Stomach (tissue), 9 donors: ENCODE measurements around the gene HOXB6. TPM values are rescaled to one million over a fixed set of nuclear protein-coding genes. Genes with fewer than 3 reads are reported as not detected.

Source experiments
- DNase-seq, 2 donors: peaks; one replicate each; pipeline versions ENCODE4 v3.0.0 to v3.0.0-alpha.2; 2013 to 2019
- H3K27ac ChIP-seq, 5 donors: fragments of 200-600 bp in 4 of 5; sonication (generic) in 4 of 5; one replicate each; pipeline ENCODE4 v1.5.1; 2013 to 2019; ENCODE audit warnings: mild to moderate bottlenecking in 1 of 5, moderate library complexity in 1 of 5
- H3K27me3 ChIP-seq, 3 donors: fragments of 200-600 bp; sonication (generic); one replicate each; pipeline ENCODE4 v1.5.1; 2017 to 2019; ENCODE audit warnings: mixed run types in 1 of 3
- H3K36me3 ChIP-seq, 4 donors: fragments of 200-600 bp; sonication (generic); 1 replicate in 3 of 4; 2 replicates in 1 of 4; pipeline ENCODE4 v1.5.1; 2016 to 2019
- H3K4me1 ChIP-seq, 4 donors: fragments of 200-600 bp; sonication (generic); one replicate each; pipeline ENCODE4 v1.5.1; 2016 to 2019
- H3K4me3 ChIP-seq, 4 donors: fragments of 200-600 bp; sonication (generic) in 3 of 4; one replicate each; pipeline ENCODE4 v1.5.1; 2016 to 2019; ENCODE audit warnings: mild to moderate bottlenecking in 1 of 4
- H3K9me3 ChIP-seq, 4 donors: fragments of 200-600 bp; sonication (generic); one replicate each; pipeline ENCODE4 v1.5.1; 2016 to 2019
- EP300 ChIP-seq: sonication (generic); formaldehyde crosslinking; IDR thresholded peaks from one replicate; pipeline ENCODE4 v1.6.1; 2017; ENCODE audit warnings: antibody characterized with exemption
- POLR2A ChIP-seq, 4 donors: fragments of 450-650 bp; IDR thresholded peaks; one replicate each; pipeline ENCODE4 v1.6.1; 2016; ENCODE audit warnings: antibody characterized with exemption in 4 of 4, control low read depth in 2 of 4, mild to moderate bottlenecking in 1 of 4, moderate library complexity in 1 of 4
- POLR2AphosphoS5 ChIP-seq, 3 donors: sonication (generic); formaldehyde crosslinking; IDR thresholded peaks; one replicate each; pipeline ENCODE4 v1.6.1; 2016; ENCODE audit warnings: antibody characterized with exemption in 3 of 3
- WGBS, 5 donors: extraction: QIAGEN DNeasy Blood & Tissue Kit in 3 of 5; methylation state at CpG; one replicate each; pipeline versions ENCODE4 v1.1.5 to v1.1.7; 2013 to 2018; 5-methylcytosine and 5-hydroxymethylcytosine counted together
- intact Hi-C: fragments of 100-400 bp; cut with DNase I; formaldehyde crosslinking; loops from one replicate; pipeline ENCODE4 v1.15.1; 2023; ENCODE audit warnings: low total_unique reads
- polyA plus RNA-seq, 3 donors: library from polyadenylated mRNA; stranded (reverse); fragments of 200-250 nt; gene quantifications; one replicate each; pipeline ENCODE4 v1.2.3, GENCODE V29; 2013
- total RNA-seq, 5 donors: library from RNA; depleted of rRNA; stranded (reverse); fragments of >200 nt; gene quantifications; one replicate each; pipeline versions ENCODE4 v1.1.0 to v1.2.3, GENCODE V29; 2014 to 2016
- TF ChIP-seq, protein P1 (sequence below), 7 experiments: fragments of 450-650 bp in 4 of 7; fragments of 200-600 bp in 3 of 7; sonication (generic) in 3 of 7; IDR thresholded peaks; one replicate each; pipeline ENCODE4 v1.5.1; 2016 to 2019; ENCODE audit warnings: antibody characterized with exemption in 7 of 7, control low read depth in 2 of 7, mild to moderate bottlenecking in 1 of 7
- donor health status: healthy with polysubstance abuse.
- donor health status: Bipolar disorder and iron deficiency.
- donor health status: healthy.

HOXB6 gene
- total and polyA plus RNA-seq, 8 donors = 4.2 to 150 (median 10.9) TPM

DNA sequence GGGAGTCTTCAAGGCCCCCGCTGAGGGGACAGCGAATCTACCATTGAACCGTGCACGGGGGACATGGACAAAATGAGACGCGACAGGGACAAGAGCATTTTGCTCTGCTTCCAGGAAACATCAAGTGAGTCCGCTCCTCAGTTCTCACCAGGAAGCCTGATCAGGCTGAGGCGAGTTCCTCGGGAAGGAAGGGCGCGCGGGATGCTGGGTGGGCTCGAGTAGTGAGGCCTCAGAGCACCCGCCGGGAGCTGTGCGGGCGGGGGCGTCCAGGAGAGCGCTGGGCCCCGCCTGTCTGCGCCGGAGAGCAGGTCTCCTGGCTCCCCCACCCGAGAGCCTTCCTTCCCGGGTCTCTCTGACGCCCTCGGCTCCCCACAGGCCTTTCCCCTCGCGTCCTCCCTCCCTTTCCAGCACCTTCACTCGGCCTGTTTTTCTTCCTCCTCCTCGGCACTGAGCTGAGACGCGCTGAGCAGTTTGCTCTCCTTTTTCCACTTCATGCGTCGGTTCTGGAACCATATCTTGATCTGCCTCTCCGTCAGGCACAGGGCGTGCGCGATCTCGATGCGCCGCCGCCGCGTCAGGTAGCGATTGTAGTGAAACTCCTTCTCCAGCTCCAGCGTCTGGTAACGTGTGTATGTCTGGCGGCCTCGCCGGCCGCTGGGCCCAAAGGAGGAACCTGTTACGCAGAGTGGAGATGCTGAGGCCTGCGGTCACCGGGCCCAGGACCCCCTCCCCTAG lies 8.6 kb downstream of the HOXB6 start:
- TF ChIP-seq EP300 (no peak), POLR2AphosphoS5 (IDR thresholded peaks at IDR 0.05) (no peak), POLR2A (IDR thresholded peaks at IDR 0.05) (no peak)
- TF ChIP-seq, protein P1, sequence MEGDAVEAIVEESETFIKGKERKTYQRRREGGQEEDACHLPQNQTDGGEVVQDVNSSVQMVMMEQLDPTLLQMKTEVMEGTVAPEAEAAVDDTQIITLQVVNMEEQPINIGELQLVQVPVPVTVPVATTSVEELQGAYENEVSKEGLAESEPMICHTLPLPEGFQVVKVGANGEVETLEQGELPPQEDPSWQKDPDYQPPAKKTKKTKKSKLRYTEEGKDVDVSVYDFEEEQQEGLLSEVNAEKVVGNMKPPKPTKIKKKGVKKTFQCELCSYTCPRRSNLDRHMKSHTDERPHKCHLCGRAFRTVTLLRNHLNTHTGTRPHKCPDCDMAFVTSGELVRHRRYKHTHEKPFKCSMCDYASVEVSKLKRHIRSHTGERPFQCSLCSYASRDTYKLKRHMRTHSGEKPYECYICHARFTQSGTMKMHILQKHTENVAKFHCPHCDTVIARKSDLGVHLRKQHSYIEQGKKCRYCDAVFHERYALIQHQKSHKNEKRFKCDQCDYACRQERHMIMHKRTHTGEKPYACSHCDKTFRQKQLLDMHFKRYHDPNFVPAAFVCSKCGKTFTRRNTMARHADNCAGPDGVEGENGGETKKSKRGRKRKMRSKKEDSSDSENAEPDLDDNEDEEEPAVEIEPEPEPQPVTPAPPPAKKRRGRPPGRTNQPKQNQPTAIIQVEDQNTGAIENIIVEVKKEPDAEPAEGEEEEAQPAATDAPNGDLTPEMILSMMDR (IDR thresholded peaks at IDR 0.05) = no peak
- intact Hi-C loops = no loop called here

DNA sequence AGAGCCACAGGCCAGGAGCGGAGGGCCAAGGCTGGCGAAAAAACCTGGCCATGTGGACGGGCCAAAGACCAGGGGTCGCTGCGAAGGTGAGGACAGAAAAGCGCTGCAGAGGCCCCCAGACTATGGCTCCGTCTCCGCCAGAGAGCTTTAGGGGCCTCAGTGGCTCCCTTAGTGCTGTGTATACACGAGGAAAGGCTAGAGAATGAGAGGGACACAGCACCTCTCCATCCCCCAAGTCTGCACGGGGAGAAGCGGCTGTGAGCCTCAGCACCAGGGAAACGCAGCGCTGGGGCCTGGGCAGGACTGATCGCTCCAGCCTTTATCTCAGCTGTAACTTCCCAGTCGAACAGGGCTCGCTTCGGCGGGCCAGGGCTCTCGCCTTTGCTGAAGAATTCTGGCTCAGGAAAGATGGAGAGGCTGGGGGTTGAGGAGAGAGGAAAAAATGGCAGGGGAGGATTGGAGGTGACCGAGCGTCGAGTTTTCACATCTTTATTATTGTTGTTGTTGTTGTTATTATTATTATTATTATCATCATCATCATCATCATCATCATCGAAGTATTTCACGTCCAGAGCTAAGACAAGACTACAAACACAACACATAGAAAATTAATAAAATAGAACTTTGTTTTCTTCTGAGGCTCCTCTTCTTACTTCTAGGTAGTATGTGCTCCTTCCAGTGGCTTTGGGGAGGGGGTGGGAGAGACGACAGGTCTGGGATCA lies 9.3 kb downstream of the HOXB6 start:
- Histone ChIP-seq H3K27me3 (peaks cover 3 to 100% (median 94%) of the 10 kb centered on the region in 3 donors), H3K36me3 (no peaks in the 10 kb centered on the region), H3K4me3 (peak overlapping the region; percentile 52 to 58 (median 56)), H3K4me1 (peaks cover 8 to 93% (median 63%) of the 10 kb centered on the region in 4 donors), H3K9me3 (no peaks in the 10 kb centered on the region), H3K27ac (peak overlapping the region; percentile 79 to 95 (median 93))
- WGBS, 5 donors = 32 to 51% (median 47%) methylated on average over 21 to 25 of the region's 25 CpGs
- no peak for DNase-seq
- intact Hi-C loops = no loop called here
- TF ChIP-seq POLR2AphosphoS5 (IDR thresholded peaks at IDR 0.05) (no peak), EP300 (no peak), POLR2A (IDR thresholded peaks at IDR 0.05) (no peak)
- TF ChIP-seq, protein P1 (IDR thresholded peaks at IDR 0.05) = no peak

More for the DNA sequence above, 8.6 kb downstream of the HOXB6 start:
- H3K4me1 ChIP-seq = peaks cover 8 to 93% (median 61%) of the 10 kb centered on the region in 4 donors
- 10 to 26% (median 19%) methylated on average over 46 to 54 of the region's 54 CpGs for WGBS, 5 donors
- no peak for DNase-seq
- peak overlapping the region; percentile 79 to 95 (median 93) for H3K27ac ChIP-seq
- no peaks in the 10 kb centered on the region for H3K36me3 ChIP-seq
- peaks cover 3 to 100% (median 97%) of the 10 kb centered on the region in 3 donors for H3K27me3 ChIP-seq
- H3K9me3 ChIP-seq = no peaks in the 10 kb centered on the region
- H3K4me3 ChIP-seq = peak overlapping the region; percentile 52 to 58 (median 56)

DNA sequence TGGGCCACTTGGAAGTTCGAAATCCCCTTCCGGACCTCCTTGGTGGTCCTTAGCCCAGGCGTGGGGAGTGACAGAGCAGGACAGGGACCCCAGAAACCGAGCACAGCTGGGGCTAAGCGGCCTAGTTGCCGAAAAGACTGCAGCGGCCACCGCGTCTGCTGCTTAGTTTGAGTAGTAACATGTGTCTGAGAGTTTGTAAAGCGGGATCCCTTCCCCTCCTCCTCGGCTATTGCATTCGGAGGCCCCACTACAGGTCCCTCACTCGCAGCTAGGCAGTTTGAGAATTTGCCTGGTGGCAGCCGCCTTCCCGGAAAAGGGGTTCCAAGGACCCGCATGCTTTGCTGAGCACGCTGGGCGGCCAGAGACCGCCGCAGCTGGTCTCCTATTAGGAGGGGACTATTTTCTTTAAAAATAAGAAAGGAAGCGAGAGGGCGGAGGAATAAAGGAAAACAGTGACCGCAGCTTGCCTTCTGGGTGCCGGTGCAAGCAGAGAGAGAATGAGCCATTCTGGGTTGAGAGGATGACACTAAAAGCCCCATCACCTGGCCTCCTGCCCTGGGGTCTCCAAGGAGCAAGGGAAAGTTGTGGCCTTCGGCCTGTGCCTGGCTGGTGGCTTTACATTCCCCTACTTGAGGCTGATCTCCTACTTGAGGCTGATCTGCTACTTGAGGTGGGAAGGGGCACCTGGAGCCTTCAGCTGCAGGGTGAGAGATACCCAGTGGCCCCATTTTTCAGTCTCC lies 10.1 kb downstream of the HOXB6 start:
- DNase-seq = no peak
- Histone ChIP-seq H3K27ac (peak overlapping the region; percentile 22 to 95 (median 93)), H3K27me3 (peaks cover 3 to 100% (median 91%) of the 10 kb centered on the region in 3 donors), H3K4me3 (peak overlapping the region; percentile 44 to 57 (median 51)), H3K4me1 (peaks cover 8 to 86% (median 64%) of the 10 kb centered on the region in 4 donors), H3K9me3 (no peaks in the 10 kb centered on the region), H3K36me3 (no peaks in the 10 kb centered on the region)
- TF ChIP-seq POLR2A (IDR thresholded peaks at IDR 0.05) = no peak
- TF ChIP-seq, protein P1 (IDR thresholded peaks at IDR 0.05) = no peak
- no peak for TF ChIP-seq EP300
- TF ChIP-seq POLR2AphosphoS5 (IDR thresholded peaks at IDR 0.05) = no peak
- intact Hi-C loops = no loop called here
- WGBS, 5 donors = 23 to 48% (median 31%) methylated on average over 21 to 25 of the region's 25 CpGs
